OCI-LY3 (cell line): Measurements from ENCODE around the gene PTCHD1.

Source experiments
- H2AFZ ChIP-seq: fragments of 200-600, 300-600 bp; shearing (Covaris generic); 2 replicates; pipeline ENCODE4 v1.6.0; 2014; ENCODE audit warnings: antibody characterized with exemption, low read depth, low read length
- H3K27ac ChIP-seq: fragments of 200-600, 300-600 bp; sonication (generic); 2 replicates; pipeline ENCODE4 v1.5.1; 2014; ENCODE audit warnings: mild to moderate bottlenecking, low read length, moderate library complexity, mixed read lengths
- H3K27me3 ChIP-seq: fragments of 200-600, 300-600 bp; sonication (generic); 2 replicates; pipeline ENCODE4 v1.6.1; 2014; ENCODE audit warnings: low read depth, low read length, mixed read lengths
- H3K36me3 ChIP-seq: fragments of 200-600, 300-600 bp; sonication (generic); replicated peaks from 2 replicates; pipeline ENCODE3; 2014; ENCODE audit warnings: low read depth, low read length, mixed read lengths
- H3K4me1 ChIP-seq: fragments of 300-600, 200-600 bp; sonication (generic); 2 replicates; pipeline ENCODE4 v1.6.1; 2014; ENCODE audit warnings: low read length, mixed read lengths
- H3K4me2 ChIP-seq: fragments of 200-600, 300-600 bp; sonication (generic); 2 replicates; pipeline ENCODE4 v1.6.1; 2014; ENCODE audit warnings: low read length, mixed read lengths
- H3K4me3 ChIP-seq: fragments of 300-600, 200-600 bp; sonication (generic); 2 replicates; pipeline ENCODE4 v1.5.1; 2014; ENCODE audit warnings: antibody characterized with exemption, mild to moderate bottlenecking, low read length, moderate library complexity
- H3K79me2 ChIP-seq: fragments of 300-600, 200-600 bp; shearing (Covaris generic); 2 replicates; pipeline ENCODE4 v1.6.1; 2014; ENCODE audit warnings: mild to moderate bottlenecking, low read length, mixed read lengths
- H3K9ac ChIP-seq: fragments of 300-600, 200-600 bp; shearing (Covaris generic); 2 replicates; pipeline ENCODE4 v1.6.0; 2014; ENCODE audit warnings: mild to moderate bottlenecking, low read length, moderate library complexity
- H3K9me3 ChIP-seq: fragments of 200-600, 300-600 bp; shearing (Covaris generic); 2 replicates; pipeline ENCODE4 v1.6.1; 2014; ENCODE audit warnings: low read length, mixed read lengths; ENCODE audit not compliant: insufficient read depth
- H4K20me1 ChIP-seq: fragments of 200-600, 300-600 bp; sonication (generic); 2 replicates; pipeline ENCODE4 v1.6.1; 2016; ENCODE audit warnings: low read length, mixed read lengths; ENCODE audit not compliant: insufficient read depth
- EZH2phosphoT487 ChIP-seq: fragments of 200-600 bp; shearing (Covaris generic); IDR thresholded peaks from 2 replicates; pipeline ENCODE4 v1.6.1; 2018; ENCODE audit warnings: antibody characterized with exemption, mixed run types, low read depth
- TF ChIP-seq, protein P1 (sequence below): fragments of 200-600, 300-600 bp; sonication (generic); IDR thresholded peaks from 2 replicates; pipeline ENCODE4 v1.5.1; 2014; ENCODE audit warnings: antibody characterized with exemption, low read length, low read depth

The PTCHD1 gene

GRCh38 chrX:23364416-23364815, 29.8 kb downstream of the PTCHD1 start:
- TF ChIP-seq, protein P1, sequence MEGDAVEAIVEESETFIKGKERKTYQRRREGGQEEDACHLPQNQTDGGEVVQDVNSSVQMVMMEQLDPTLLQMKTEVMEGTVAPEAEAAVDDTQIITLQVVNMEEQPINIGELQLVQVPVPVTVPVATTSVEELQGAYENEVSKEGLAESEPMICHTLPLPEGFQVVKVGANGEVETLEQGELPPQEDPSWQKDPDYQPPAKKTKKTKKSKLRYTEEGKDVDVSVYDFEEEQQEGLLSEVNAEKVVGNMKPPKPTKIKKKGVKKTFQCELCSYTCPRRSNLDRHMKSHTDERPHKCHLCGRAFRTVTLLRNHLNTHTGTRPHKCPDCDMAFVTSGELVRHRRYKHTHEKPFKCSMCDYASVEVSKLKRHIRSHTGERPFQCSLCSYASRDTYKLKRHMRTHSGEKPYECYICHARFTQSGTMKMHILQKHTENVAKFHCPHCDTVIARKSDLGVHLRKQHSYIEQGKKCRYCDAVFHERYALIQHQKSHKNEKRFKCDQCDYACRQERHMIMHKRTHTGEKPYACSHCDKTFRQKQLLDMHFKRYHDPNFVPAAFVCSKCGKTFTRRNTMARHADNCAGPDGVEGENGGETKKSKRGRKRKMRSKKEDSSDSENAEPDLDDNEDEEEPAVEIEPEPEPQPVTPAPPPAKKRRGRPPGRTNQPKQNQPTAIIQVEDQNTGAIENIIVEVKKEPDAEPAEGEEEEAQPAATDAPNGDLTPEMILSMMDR: no peak
- no peak for TF ChIP-seq EZH2phosphoT487

GRCh38 chrX:23365541-23365940, 30.9 kb downstream of the PTCHD1 start:
- no peaks in the 10 kb centered on the region for H3K79me2 ChIP-seq
- no peak overlapping the region for H3K9ac ChIP-seq
- TF ChIP-seq, protein P1: no peak
- no peak for TF ChIP-seq EZH2phosphoT487
- H4K20me1 ChIP-seq: no peaks in the 10 kb centered on the region
- no peaks in the 10 kb centered on the region for H3K9me3 ChIP-seq
- no peaks in the 10 kb centered on the region; the same call in 1 of the 2 replicates for H3K27me3 ChIP-seq
- no peaks in the 10 kb centered on the region for H3K4me1 ChIP-seq
- no peak overlapping the region for H3K27ac ChIP-seq
- no peaks in the 10 kb centered on the region for H3K36me3 ChIP-seq
- no peak overlapping the region for H3K4me3 ChIP-seq
- no peak overlapping the region for H2AFZ ChIP-seq
- no peak overlapping the region for H3K4me2 ChIP-seq

More at GRCh38 chrX:23364416-23364815, 29.8 kb downstream of the PTCHD1 start:
- Histone ChIP-seq H3K9ac (no peak overlapping the region), H3K27me3 (no peaks in the 10 kb centered on the region), H3K36me3 (no peaks in the 10 kb centered on the region), H3K4me3 (no peak overlapping the region), H3K9me3 (no peaks in the 10 kb centered on the region), H4K20me1 (no peaks in the 10 kb centered on the region), H3K79me2 (no peaks in the 10 kb centered on the region), H3K4me2 (no peak overlapping the region), H3K4me1 (no peaks in the 10 kb centered on the region), H3K27ac (no peak overlapping the region), H2AFZ (no peak overlapping the region)

DNA sequence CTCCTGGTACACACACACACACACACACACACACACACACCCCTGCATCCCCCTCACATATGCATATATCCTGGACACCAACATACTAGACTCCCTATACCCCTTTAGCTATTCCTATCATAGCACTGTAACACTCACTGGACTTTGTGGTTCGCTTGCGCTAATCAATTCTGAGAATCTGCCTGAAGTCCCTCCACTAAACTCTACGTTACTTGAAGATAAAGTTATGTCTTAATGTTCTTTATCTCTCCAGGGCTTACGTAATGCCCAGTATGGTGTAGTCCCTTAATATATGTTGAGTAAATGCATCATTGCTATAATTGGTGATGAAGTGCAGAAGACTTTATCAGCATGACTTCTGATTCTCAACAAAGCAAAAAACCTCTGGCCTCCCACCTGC, 32.3 kb downstream of the PTCHD1 start:
- no peaks in the 10 kb centered on the region; the same call in 1 of the 2 replicates for H3K27me3 ChIP-seq
- no peak overlapping the region for H3K4me3 ChIP-seq
- H3K4me1 ChIP-seq: no peaks in the 10 kb centered on the region
- no peaks in the 10 kb centered on the region for H3K9me3 ChIP-seq
- H3K4me2 ChIP-seq: no peak overlapping the region
- TF ChIP-seq, protein P1: no peak
- TF ChIP-seq EZH2phosphoT487: no peak
- H3K79me2 ChIP-seq: no peaks in the 10 kb centered on the region
- no peak overlapping the region for H3K9ac ChIP-seq
- no peak overlapping the region for H2AFZ ChIP-seq
- no peak overlapping the region for H3K27ac ChIP-seq
- H4K20me1 ChIP-seq: no peaks in the 10 kb centered on the region
- H3K36me3 ChIP-seq: no peaks in the 10 kb centered on the region

DNA sequence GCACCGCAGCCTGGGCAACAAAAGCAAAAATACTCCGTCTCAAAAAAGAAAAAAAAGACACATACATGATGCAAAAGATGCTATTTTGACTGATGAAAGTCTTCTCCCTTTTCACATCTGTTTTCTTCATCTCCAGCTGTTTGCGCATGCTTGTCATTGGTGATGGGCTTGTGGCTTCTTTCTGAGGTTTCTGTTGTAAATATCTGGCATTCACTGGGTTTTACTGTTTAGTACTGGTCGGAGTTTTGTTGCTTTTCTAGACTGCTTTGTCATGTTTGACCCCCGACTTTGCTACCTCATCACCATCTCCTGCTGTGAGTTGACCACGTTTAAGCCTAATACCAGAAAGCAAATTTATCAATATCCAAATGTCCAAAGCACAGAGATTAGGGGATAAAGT, 34.4 kb downstream of the PTCHD1 start:
- H4K20me1 ChIP-seq: no peaks in the 10 kb centered on the region
- no peaks in the 10 kb centered on the region for H3K79me2 ChIP-seq
- H3K4me3 ChIP-seq: no peak overlapping the region
- H3K4me2 ChIP-seq: no peak overlapping the region
- no peaks in the 10 kb centered on the region for H3K36me3 ChIP-seq
- no peak overlapping the region for H3K27ac ChIP-seq
- no peak overlapping the region for H3K9ac ChIP-seq
- TF ChIP-seq, protein P1: no peak
- TF ChIP-seq EZH2phosphoT487: no peak
- no peaks in the 10 kb centered on the region for H3K9me3 ChIP-seq
- H2AFZ ChIP-seq: no peak overlapping the region
- no peaks in the 10 kb centered on the region for H3K4me1 ChIP-seq
- H3K27me3 ChIP-seq: no peaks in the 10 kb centered on the region; the same call in none of the 2 replicates
